GM12892 (cell line): ENCODE results near the gene ANKRD31.

Experiments used
- POLR2A ChIP-seq: IDR thresholded peaks from 2 replicates; pipeline ENCODE4 v1.6.1; 2011; ENCODE audit warnings: low read depth, low read length, control low read depth
- POLR2AphosphoS5 ChIP-seq: IDR thresholded peaks from 2 replicates; pipeline ENCODE4 v1.6.1; 2011; ENCODE audit warnings: low read depth, low read length, control low read depth

DNA sequence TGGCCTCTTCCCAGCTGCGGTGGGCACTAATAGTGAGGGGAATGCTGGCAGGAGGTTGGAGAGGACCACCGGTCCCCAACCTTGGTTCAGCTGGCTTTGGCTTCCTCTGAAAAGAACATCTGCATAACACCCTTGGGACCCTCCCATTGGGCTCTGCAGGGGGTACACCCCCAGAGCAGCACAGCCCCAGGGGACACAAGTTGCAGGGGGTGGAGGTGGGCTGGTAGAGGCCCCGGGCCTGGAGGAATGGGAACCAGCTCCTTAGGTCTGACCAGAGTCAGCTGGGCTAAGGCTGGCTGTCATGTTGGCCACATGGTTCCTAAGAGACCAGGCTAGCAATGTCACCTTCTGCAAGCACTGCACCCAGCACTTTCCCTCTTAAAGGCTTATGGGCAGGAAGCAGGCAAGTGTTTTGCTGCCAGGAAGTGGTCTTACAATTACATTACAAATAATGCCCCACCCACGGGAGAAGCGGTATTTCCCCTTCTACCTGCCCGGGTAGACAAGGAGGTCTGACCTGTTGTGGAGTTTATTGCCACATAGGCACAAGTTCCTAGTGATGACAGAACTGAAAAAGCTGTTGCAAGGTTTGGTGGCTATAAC lies 202.4 kb downstream of the ANKRD31 start:
- no peak for TF ChIP-seq POLR2AphosphoS5
- no peak for TF ChIP-seq POLR2A
